Measurements from ENCODE around the gene STARD10. TPM values are rescaled to one million over a fixed set of nuclear protein-coding genes. Genes with fewer than 3 reads are reported as not detected.

Gene STARD10
- total and polyA plus RNA-seq, 9 donors = 36.8 to 56.1 (median 45.8) TPM

GRCh38 chr11:72820439-72821139 is 26.7 kb upstream of the STARD10 start:
- WGBS, 3 donors = 93 to 95% (median 93%) methylated on average over 15 of the region's 15 CpGs
- DNase-seq = peak in 2 of 5 donors; percentile 29 to 44
- H3K27ac ChIP-seq = no peak overlapping the region
- peaks cover 5% of the 10 kb centered on the region for H3K4me1 ChIP-seq (ENCODE audit: insufficient read depth)
- no peaks in the 10 kb centered on the region for H3K9me3 ChIP-seq
- H3K36me3 ChIP-seq = no peaks in the 10 kb centered on the region
- H3K27me3 ChIP-seq = no peaks in the 10 kb centered on the region
- no peak overlapping the region for H3K4me3 ChIP-seq
- intact Hi-C loops (cut with DNase I) = no loop called here
- TF ChIP-seq POLR2A (IDR thresholded peaks at IDR 0.05) (no peak), CTCF (IDR thresholded peaks at IDR 0.05) (no peak), EP300 (IDR thresholded peaks at IDR 0.05) (no peak)

GRCh38 chr11:72818971-72819370 is 25.1 kb upstream of the STARD10 start:
- WGBS, 3 donors = 87 to 92% (median 88%) methylated on average over 4 of the region's 4 CpGs
- intact Hi-C loops (cut with DNase I) = loop anchor here in 1 of 4 donors (10.0 kb wide), 1 partner anchor 214 kb away; no protein-coding TSS in a partner anchor
- Histone ChIP-seq H3K4me3 (no peak overlapping the region), H3K4me1 (ENCODE audit: insufficient read depth) (peaks cover 10% of the 10 kb centered on the region), H3K36me3 (no peaks in the 10 kb centered on the region), H3K27me3 (no peaks in the 10 kb centered on the region), H3K9me3 (no peaks in the 10 kb centered on the region), H3K27ac (no peak overlapping the region)
- no peak for DNase-seq
- TF ChIP-seq POLR2A (IDR thresholded peaks at IDR 0.05) (no peak), CTCF (IDR thresholded peaks at IDR 0.05) (no peak), EP300 (IDR thresholded peaks at IDR 0.05) (no peak)

GRCh38 chr11:72817966-72818365 is 24.1 kb upstream of the STARD10 start:
- H3K36me3 ChIP-seq = no peaks in the 10 kb centered on the region
- peaks cover 12% of the 10 kb centered on the region for H3K4me1 ChIP-seq (ENCODE audit: insufficient read depth)
- intact Hi-C loops (cut with DNase I) = loop anchor here in 1 of 4 donors (10.0 kb wide), 1 partner anchor 213 kb away; no protein-coding TSS in a partner anchor
- no peaks in the 10 kb centered on the region for H3K9me3 ChIP-seq
- DNase-seq = no peak
- no peaks in the 10 kb centered on the region for H3K27me3 ChIP-seq
- TF ChIP-seq CTCF (IDR thresholded peaks at IDR 0.05) (no peak), EP300 (IDR thresholded peaks at IDR 0.05) (no peak), POLR2A (IDR thresholded peaks at IDR 0.05) (no peak)
- 98 to 100% (median 98%) methylated on average over 4 of the region's 4 CpGs for WGBS, 3 donors
- H3K27ac ChIP-seq = no peak overlapping the region
- H3K4me3 ChIP-seq = no peak overlapping the region

GRCh38 chr11:72816404-72816990 is 22.6 kb upstream of the STARD10 start:
- Histone ChIP-seq H3K4me3 (no peak overlapping the region), H3K27ac (no peak overlapping the region), H3K27me3 (no peaks in the 10 kb centered on the region), H3K4me1 (ENCODE audit: insufficient read depth) (peaks cover 15% of the 10 kb centered on the region), H3K9me3 (no peaks in the 10 kb centered on the region), H3K36me3 (no peaks in the 10 kb centered on the region)
- DNase-seq = peak in 1 of 5 donors; percentile 25
- WGBS, 3 donors = 87 to 92% (median 88%) methylated on average over 7 of the region's 7 CpGs
- intact Hi-C loops (cut with DNase I) = loop anchor here in 1 of 4 donors (10.0 kb wide), 1 partner anchor 212 kb away; no protein-coding TSS in a partner anchor
- no peak for TF ChIP-seq EP300 (IDR thresholded peaks at IDR 0.05)
- no peak for TF ChIP-seq POLR2A (IDR thresholded peaks at IDR 0.05)
- no peak for TF ChIP-seq CTCF (IDR thresholded peaks at IDR 0.05)
